NK-92 treated with Interleukin-12 subunit alpha and Interleukin-12 subunit beta, amount 100 ng/mL, for 24 hours (cell line): ENCODE results near the gene FAM186B.

ENCODE experiments used
- DNase-seq: peaks from one replicate; lab custom pipeline; 2025; lab: John Stamatoyannopoulos, UW

The FAM186B gene

GRCh38 chr12:49552014-49552413 is 53.4 kb downstream of the FAM186B start:
- DNase-seq: no peak

- DNase-seq: no peak
Observed at GRCh38 chr12:49550693-49551252, 54.7 kb downstream of the FAM186B start.

DNA sequence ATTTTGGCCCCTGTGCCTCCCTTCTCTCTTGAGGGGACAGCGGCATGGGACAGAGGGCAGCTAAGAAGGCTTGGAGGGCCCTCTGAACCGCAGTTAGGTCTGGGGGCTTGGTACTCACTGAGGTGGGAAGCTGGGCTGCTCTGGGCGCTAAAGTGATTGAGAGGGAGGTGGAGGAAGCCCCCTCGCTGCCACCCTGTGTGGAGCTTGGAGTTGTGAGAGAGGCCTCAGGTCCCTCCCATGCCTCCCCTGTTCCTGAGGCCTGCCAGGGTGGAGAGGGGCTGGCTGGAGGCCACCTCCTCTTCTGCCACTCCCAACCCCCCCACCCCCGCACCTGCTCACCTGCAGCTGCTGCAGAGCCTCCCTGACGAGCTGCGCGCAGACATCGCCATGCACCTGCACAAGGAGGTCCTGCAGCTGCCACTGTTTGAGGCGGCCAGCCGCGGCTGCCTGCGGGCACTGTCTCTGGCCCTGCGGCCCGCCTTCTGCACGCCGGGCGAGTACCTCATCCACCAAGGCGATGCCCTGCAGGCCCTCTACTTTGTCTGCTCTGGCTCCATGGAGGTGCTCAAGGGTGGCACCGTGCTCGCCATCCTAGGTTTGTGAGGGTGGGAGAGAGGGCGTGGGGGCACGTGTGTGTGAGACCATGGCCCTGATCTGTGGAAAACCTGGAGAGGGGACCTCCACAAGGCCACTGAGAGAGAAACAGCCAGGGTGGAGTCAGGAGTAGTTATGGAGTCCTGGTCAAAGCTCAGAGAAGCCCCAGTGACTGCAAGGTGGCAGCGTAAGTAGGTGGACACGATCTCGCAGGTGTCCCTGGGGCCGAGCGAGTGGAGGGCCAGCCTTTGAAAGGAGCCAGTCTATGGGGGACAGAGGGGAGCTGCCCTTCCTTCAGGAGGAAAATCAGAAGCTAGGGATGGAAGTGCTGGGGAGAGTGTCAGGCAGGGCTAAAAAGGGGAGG is 55.4 kb downstream of the FAM186B start:
- DNase-seq: no peak

GRCh38 chr12:49548822-49549648 is 56.4 kb downstream of the FAM186B start:
- DNase-seq: no peak

DNA sequence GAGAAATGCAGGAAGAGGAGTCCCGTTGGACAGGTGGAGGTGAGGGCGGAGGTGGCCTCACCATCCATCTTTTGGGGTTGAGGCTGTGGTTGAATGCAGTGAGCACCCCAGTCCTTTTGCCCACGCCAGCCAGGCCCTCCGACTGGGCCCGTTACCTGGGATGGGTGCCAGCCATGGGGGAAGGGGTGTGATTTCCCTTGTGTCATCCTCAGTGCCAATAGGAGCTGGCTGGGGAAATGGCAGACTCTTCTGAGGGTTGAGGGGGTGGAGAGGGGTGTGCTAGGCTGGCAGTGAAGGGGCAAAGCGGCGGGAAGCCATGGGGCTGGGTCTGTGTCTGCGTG is 57.0 kb downstream of the FAM186B start:
- no peak for DNase-seq

GRCh38 chr12:49547090-49547690 is 58.2 kb downstream of the FAM186B start:
- no peak for DNase-seq

GRCh38 chr12:49546481-49546880 is 59.0 kb downstream of the FAM186B start:
- DNase-seq: no peak

DNA sequence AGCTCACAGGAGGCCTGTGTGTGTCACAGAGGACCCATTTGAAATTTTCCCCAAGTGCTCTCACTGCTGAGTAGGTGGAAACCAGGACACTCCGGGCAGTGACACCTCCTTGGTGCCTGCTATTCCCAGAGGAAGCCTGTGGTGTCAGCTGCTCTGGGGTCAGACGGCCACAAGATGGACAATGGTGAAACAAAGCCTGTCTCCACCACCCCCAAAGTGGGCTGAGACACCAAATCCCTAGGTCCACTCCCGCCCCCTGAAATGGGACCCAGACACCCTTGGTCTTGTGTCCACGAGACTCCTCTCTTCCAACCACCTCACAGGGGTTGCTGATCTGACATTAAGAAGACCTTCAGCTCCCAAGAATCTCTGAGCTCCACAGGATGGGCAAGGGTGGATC is 59.6 kb downstream of the FAM186B start:
- DNase-seq: no peak

GRCh38 chr12:49543914-49544815 is 61.3 kb downstream of the FAM186B start:
- no peak for DNase-seq

DNA sequence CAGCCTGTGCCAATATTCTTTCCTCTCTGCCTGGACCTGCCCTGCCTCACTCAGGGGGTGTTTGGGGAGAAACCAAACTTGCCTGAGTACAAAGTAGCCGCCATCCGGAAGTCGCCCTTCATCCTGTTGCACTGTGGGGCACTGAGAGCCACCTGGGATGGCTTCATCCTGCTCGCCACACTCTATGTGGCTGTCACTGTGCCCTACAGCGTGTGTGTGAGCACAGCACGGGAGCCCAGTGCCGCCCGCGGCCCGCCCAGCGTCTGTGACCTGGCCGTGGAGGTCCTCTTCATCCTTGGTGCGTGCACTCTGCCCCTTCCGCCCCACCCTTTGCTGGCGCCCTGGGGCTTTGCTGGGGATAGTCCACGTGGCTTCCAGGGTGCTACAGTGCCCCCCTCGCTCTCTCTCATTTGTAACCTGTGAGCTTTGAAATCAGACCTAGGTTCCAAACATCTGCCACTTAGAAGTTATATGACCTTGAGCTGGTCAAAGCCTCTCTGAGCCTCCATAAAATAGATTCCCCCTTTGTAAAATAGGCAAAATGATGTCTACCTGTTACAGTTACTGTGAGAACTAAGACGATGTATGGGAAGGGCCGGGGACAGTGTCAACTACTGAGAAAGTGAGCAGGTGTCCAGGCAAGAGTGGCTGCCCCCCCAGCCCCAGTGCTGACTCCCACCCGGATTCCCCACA is 62.1 kb downstream of the FAM186B start:
- no peak for DNase-seq

- DNase-seq: no peak
Observed at GRCh38 chr12:49542592-49543160, 62.8 kb downstream of the FAM186B start.

DNA sequence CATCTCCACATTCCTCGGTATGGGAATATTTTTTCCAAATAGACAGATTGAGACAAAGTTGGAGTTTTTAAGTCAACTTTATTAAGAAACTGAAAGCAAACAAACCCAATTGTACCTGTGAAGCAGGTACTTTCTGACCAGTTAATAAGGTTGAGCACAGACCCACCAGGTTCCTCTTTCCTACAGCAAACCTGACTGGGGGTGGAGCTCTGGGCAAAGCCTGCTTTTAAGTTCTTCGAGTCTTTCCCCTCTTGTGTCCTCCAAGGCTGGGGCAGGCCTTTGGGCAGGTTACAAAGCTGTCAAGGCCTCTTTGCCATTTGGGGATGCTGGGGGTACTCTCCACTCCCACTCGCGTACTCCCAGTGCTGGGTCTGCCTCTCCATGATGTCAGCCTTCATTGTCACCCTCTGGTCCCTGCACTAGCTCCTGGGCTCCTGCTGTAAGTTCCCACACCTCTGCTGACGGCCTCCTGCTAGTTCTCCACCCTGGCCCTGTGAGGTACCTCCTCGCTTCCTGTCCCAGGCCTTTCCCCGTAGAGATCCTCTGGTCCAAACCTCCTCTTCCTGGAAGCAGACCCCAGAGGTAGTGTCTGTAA is 63.4 kb downstream of the FAM186B start:
- DNase-seq: no peak

- DNase-seq: no peak
Observed at GRCh38 chr12:49541140-49541861, 64.1 kb downstream of the FAM186B start.

- no peak for DNase-seq
Observed at GRCh38 chr12:49540229-49541139, 65.0 kb downstream of the FAM186B start.

GRCh38 chr12:49539406-49540228 is 65.8 kb downstream of the FAM186B start:
- DNase-seq: no peak

- no peak for DNase-seq
Observed at GRCh38 chr12:49538510-49539403, 66.7 kb downstream of the FAM186B start, which contains the start of gene KCNH3. Gene KCNH3 (plus strand): TSS chr12:49539030. CDS start chr12:49539417, 387 bp downstream.
